K562 (cell line): ENCODE measurements around the gene CPTP. TPM values are rescaled to one million over a fixed set of nuclear protein-coding genes. Genes with fewer than 3 reads are reported as not detected.

Source experiments
- BHLHE40 ChIP-seq: IDR thresholded peaks from 2 replicates; pipeline ENCODE4 v1.6.1; 2011; ENCODE audit warnings: low read length, improper control_type of control experiment
- CBX2 ChIP-seq: fragments of 200-600 bp; sonication (generic); IDR thresholded peaks from one replicate; pipeline ENCODE4 v1.6.1; 2012; ENCODE audit warnings: mild to moderate bottlenecking, low read length, inconsistent platforms; ENCODE audit not compliant: insufficient read depth, poor library complexity, severe bottlenecking
- CHD2 ChIP-seq: IDR thresholded peaks from 2 replicates; pipeline ENCODE4 v1.6.1; 2011; ENCODE audit warnings: low read depth, low read length
- CREB5 ChIP-seq: fragments of 250-450 bp; sonication (Bioruptor Pico); IDR thresholded peaks from 2 replicates; pipeline ENCODE4 v1.5.0; 2020; ENCODE audit warnings: mild to moderate bottlenecking
- HDAC1 ChIP-seq, 2 experiments: fragments of 450-650 bp; IDR thresholded peaks; 2 replicates each; pipeline ENCODE4 v1.6.1; 2016 to 2017; ENCODE audit warnings: inconsistent platforms in 1 of 2, mild to moderate bottlenecking in 1 of 2, moderate library complexity in 1 of 2
- KDM2B ChIP-seq: fragments of 250-450 bp; sonication (Bioruptor Pico); IDR thresholded peaks from 2 replicates; pipeline ENCODE4 v1.8.0; 2021; ENCODE audit warnings: mild to moderate bottlenecking, moderate library complexity
- KDM4B ChIP-seq, 2 experiments: fragments of 450-650 bp in 1 of 2; sonication (generic) in 1 of 2; IDR thresholded peaks; 2 replicates each; pipeline ENCODE4 v1.6.1; 2016 to 2017; ENCODE audit warnings: borderline replicate concordance in 2 of 2, antibody characterized with exemption in 1 of 2, low read depth in 1 of 2, mild to moderate bottlenecking in 1 of 2
- KLF10 ChIP-seq: fragments of 250-450 bp; sonication (Bioruptor Pico); IDR thresholded peaks from 2 replicates; pipeline ENCODE4 v1.6.1; 2021; ENCODE audit warnings: matching md5 sums
- NFE2 ChIP-seq: IDR thresholded peaks from 2 replicates; pipeline ENCODE4 v1.6.1; 2014; ENCODE audit warnings: antibody characterized with exemption, low read depth
- NFYB ChIP-seq: IDR thresholded peaks from 2 replicates; pipeline ENCODE4 v1.6.1; 2011; ENCODE audit warnings: mild to moderate bottlenecking, moderate library complexity; ENCODE audit not compliant: insufficient read length; ENCODE audit errors: extremely low read depth
- POLR2AphosphoS5 ChIP-seq: IDR thresholded peaks from 2 replicates; pipeline ENCODE4 v1.6.1; 2011; ENCODE audit warnings: mild to moderate bottlenecking, low read depth, low read length, moderate library complexity; ENCODE audit not compliant: control insufficient read depth, insufficient read depth
- PTRF ChIP-seq: fragments of 450-650 bp; IDR thresholded peaks from 2 replicates; pipeline ENCODE4 v1.6.1; 2016; ENCODE audit warnings: mild to moderate bottlenecking, missing genetic modification characterization, missing compliant biosample characterization
- RBFOX2 ChIP-seq: fragments of 200-400 bp; formaldehyde crosslinking; IDR thresholded peaks from 2 replicates; pipeline ENCODE4 v1.6.1; 2017; ENCODE audit warnings: low read depth, mild to moderate bottlenecking, low read length, moderate library complexity
- STAT5A ChIP-seq: IDR thresholded peaks from 2 replicates; pipeline ENCODE4 v1.6.1; 2012; ENCODE audit warnings: low read length, inconsistent platforms, borderline replicate concordance
- TFAM ChIP-seq: fragments of 250-450 bp; sonication (Bioruptor Pico); conservative IDR thresholded peaks from 2 replicates; pipeline ENCODE4 v1.5.0; 2021; ENCODE audit warnings: mild to moderate bottlenecking, moderate library complexity
- TGIF2 ChIP-seq: sonication (generic); formaldehyde crosslinking; IDR thresholded peaks from 2 replicates; pipeline ENCODE4 v1.8.1; 2022; ENCODE audit warnings: mild to moderate bottlenecking, missing genetic modification reagents, moderate library complexity
- ZNF165 ChIP-seq: fragments of 250-450 bp; sonication (Bioruptor Pico); IDR thresholded peaks from 2 replicates; pipeline ENCODE4 v1.4.0; 2020; ENCODE audit warnings: borderline replicate concordance
- ZNF282 ChIP-seq: sonication (generic); formaldehyde crosslinking; IDR thresholded peaks from 2 replicates; pipeline ENCODE4 v1.8.1; 2023; ENCODE audit warnings: missing genetic modification reagents
- ZNF311 ChIP-seq: fragments of 250-450 bp; sonication (Bioruptor Pico); IDR thresholded peaks from 2 replicates; pipeline ENCODE4 v1.4.0; 2020; ENCODE audit warnings: mild to moderate bottlenecking, moderate library complexity
- ZNF408 ChIP-seq: fragments of 250-450 bp; sonication (Bioruptor Pico); IDR thresholded peaks from 2 replicates; pipeline ENCODE4 v1.4.0; 2020; ENCODE audit warnings: low read depth, mild to moderate bottlenecking, moderate library complexity
- polyA plus RNA-seq, 8 experiments: library from polyadenylated mRNA; depleted of rRNA in 4 of 8; stranded (reverse) in 5 of 8; unstranded in 3 of 8; fragments of >200 nt; fragmentation: Nextera tagmentation in 2 of 8; fragmentation: Illumina TruSeq in 1 of 8; extraction: Ambion mirVana in 2 of 8; extraction: Trizol in 1 of 8; gene quantifications; 2 replicates each; pipeline versions ENCODE4 v1.2.1 to v1.2.3, GENCODE V29; 2011 to 2014; ENCODE audit warnings: inconsistent platforms in 1 of 8, missing spikeins in 1 of 8
- total RNA-seq, 7 experiments: library from RNA; depleted of rRNA in 6 of 7; stranded (reverse); fragments of >200 nt in 6 of 7; fragmentation: Illumina TruSeq in 2 of 7; extraction: Trizol in 2 of 7; gene quantifications; 2 replicates each; pipeline versions ENCODE4 v1.2.1 to v1.2.3, GENCODE V29; 2011 to 2021; ENCODE audit warnings: low replicate concordance in 1 of 7
- TF ChIP-seq, protein P1 (sequence below): sonication (generic); formaldehyde crosslinking; IDR thresholded peaks from 2 replicates; pipeline ENCODE4 v1.8.1; 2022; ENCODE audit warnings: missing genetic modification reagents
- TF ChIP-seq, protein P2 (sequence below): sonication (generic); formaldehyde crosslinking; IDR thresholded peaks from 2 replicates; pipeline ENCODE4 v1.8.0; 2022; ENCODE audit warnings: mild to moderate bottlenecking, low read depth, missing genetic modification reagents
- TF ChIP-seq, protein P3 (sequence below): fragments of 450-650 bp; formaldehyde crosslinking; IDR thresholded peaks from 2 replicates; pipeline ENCODE4 v1.4.0; 2022; ENCODE audit warnings: missing genetic modification characterization

The CPTP gene
- total and polyA plus RNA-seq, 9 of the 15 experiments (the other 6 are each of a cell fraction or from before 2014, with no cell fraction given), result 0.11 to 25.8 (median 3.5) TPM

GRCh38 chr1:1373815-1374588 lies 49.4 kb downstream of the CPTP start (continued):
- TF ChIP-seq KLF10 (no peak), STAT5A (no peak), CHD2 (peak; percentile 39; the same call in 1 of the 2 replicates), HDAC1 (IDR thresholded peaks at IDR 0.05) (no peak), ZNF282 (0 out of 2 replicates have a peak, but pooled peaks have one; percentile 48), TGIF2 (CRISPR knock-in tag) (no peak), ZNF165 (CRISPR knock-in tag) (no peak), NFYB (no peak), RBFOX2 (no peak; the same call in 1 of the 2 replicates), CBX2 (no peak), PTRF (tag) (no peak), KDM2B (no peak), TFAM (CRISPR knock-in tag) (no peak), KDM4B (IDR thresholded peaks at IDR 0.05; ENCODE audit: borderline replicate concordance in 2 of 2, low read depth in 1 of 2) (no peak), NFE2 (no peak), POLR2AphosphoS5 (no peak), BHLHE40 (no peak), ZNF311 (no peak), CREB5 (CRISPR knock-in tag) (no peak), ZNF408 (CRISPR knock-in tag) (no peak)
- TF ChIP-seq, protein P1, sequence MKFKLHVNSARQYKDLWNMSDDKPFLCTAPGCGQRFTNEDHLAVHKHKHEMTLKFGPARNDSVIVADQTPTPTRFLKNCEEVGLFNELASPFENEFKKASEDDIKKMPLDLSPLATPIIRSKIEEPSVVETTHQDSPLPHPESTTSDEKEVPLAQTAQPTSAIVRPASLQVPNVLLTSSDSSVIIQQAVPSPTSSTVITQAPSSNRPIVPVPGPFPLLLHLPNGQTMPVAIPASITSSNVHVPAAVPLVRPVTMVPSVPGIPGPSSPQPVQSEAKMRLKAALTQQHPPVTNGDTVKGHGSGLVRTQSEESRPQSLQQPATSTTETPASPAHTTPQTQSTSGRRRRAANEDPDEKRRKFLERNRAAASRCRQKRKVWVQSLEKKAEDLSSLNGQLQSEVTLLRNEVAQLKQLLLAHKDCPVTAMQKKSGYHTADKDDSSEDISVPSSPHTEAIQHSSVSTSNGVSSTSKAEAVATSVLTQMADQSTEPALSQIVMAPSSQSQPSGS, result 0 out of 2 replicates have a peak, but pooled peaks have one; percentile 11
- TF ChIP-seq, protein P2, sequence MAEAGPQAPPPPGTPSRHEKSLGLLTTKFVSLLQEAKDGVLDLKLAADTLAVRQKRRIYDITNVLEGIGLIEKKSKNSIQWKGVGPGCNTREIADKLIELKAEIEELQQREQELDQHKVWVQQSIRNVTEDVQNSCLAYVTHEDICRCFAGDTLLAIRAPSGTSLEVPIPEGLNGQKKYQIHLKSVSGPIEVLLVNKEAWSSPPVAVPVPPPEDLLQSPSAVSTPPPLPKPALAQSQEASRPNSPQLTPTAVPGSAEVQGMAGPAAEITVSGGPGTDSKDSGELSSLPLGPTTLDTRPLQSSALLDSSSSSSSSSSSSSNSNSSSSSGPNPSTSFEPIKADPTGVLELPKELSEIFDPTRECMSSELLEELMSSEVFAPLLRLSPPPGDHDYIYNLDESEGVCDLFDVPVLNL (CRISPR knock-in tag), result no peak
- TF ChIP-seq, protein P3, sequence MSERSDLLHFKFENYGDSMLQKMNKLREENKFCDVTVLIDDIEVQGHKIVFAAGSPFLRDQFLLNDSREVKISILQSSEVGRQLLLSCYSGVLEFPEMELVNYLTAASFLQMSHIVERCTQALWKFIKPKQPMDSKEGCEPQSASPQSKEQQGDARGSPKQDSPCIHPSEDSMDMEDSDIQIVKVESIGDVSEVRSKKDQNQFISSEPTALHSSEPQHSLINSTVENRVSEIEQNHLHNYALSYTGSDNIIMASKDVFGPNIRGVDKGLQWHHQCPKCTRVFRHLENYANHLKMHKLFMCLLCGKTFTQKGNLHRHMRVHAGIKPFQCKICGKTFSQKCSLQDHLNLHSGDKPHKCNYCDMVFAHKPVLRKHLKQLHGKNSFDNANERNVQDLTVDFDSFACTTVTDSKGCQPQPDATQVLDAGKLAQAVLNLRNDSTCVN (CRISPR knock-in tag), result no peak
